IMR-90 (cell line): Measurements from ENCODE around the gene HOXD9. TPM values are rescaled to one million over a fixed set of nuclear protein-coding genes. Genes with fewer than 3 reads are reported as not detected.

ENCODE experiments used
- ATAC-seq: fragments of 200-7000 bp; cut with Tn5 transposase; 2 replicates; pipeline ENCODE4 v1.9.1; 2020; ENCODE audit warnings: low read depth, mild to moderate bottlenecking, moderate library complexity
- BruUV-seq: library from RNA; stranded (reverse); fragments of 400-500 nt; replicated peaks from 2 replicates; lab custom pipeline; 2021; lab: Mats Ljungman, UMichigan
- CTCF ChIA-PET: fragments of 300-600 bp; formaldehyde crosslinking; extraction: SDS; loops from one replicate; lab custom pipeline; 2021; ENCODE audit warnings: antibody characterized with exemption; lab: Yijun Ruan, JAX
- POLR2A ChIA-PET: fragments of 300-600 bp; sonication (Branson Sonifier 250); formaldehyde crosslinking; loops from one replicate; lab custom pipeline; 2022; ENCODE audit warnings: antibody characterized with exemption; ENCODE audit not compliant: unreplicated experiment; lab: Charles Lee
- DNase-seq: peaks from one replicate; pipeline ENCODE4 v3.0.0; 2013
- H2AFZ ChIP-seq: replicated peaks from 2 replicates; pipeline ENCODE3; 2013; ENCODE audit warnings: low read length, mild to moderate bottlenecking; ENCODE audit not compliant: poor library complexity
- H2AK5ac ChIP-seq: 2 replicates; pipeline ENCODE4 v1.6.1; 2013; ENCODE audit warnings: low read depth, low read length, inconsistent platforms
- H2AK9ac ChIP-seq: replicated peaks from 2 replicates; pipeline ENCODE3; 2013; ENCODE audit warnings: mild to moderate bottlenecking, low read depth, low read length, moderate library complexity; ENCODE audit not compliant: poor library complexity
- H2BK120ac ChIP-seq: 2 replicates; pipeline ENCODE4 v1.6.1; 2013; ENCODE audit warnings: low read depth, low read length, inconsistent platforms
- H2BK15ac ChIP-seq: 3 replicates; pipeline ENCODE4 v1.6.1; 2013; ENCODE audit warnings: low read depth, low read length, inconsistent platforms
- H2BK20ac ChIP-seq: 2 replicates; pipeline ENCODE4 v1.6.1; 2013; ENCODE audit warnings: low read depth, mild to moderate bottlenecking, inconsistent platforms, low read length, moderate library complexity
- H2BK5ac ChIP-seq: 2 replicates; pipeline ENCODE4 v1.6.1; 2013; ENCODE audit warnings: mild to moderate bottlenecking, low read depth, low read length, inconsistent platforms; ENCODE audit not compliant: poor library complexity, severe bottlenecking
- H3K14ac ChIP-seq: replicated peaks from 2 replicates; pipeline ENCODE4 v1.6.1; 2013; ENCODE audit warnings: low read depth, low read length, inconsistent platforms
- H3K18ac ChIP-seq: 2 replicates; pipeline ENCODE4 v1.6.1; 2013; ENCODE audit warnings: low read depth, low read length, control low read depth
- H3K23ac ChIP-seq: 2 replicates; pipeline ENCODE4 v1.6.1; 2013; ENCODE audit warnings: low read depth, low read length, inconsistent platforms
- H3K27ac ChIP-seq: 2 replicates; pipeline ENCODE4 v1.5.1; 2013; ENCODE audit warnings: mild to moderate bottlenecking, control low read depth, low read length; ENCODE audit not compliant: insufficient read depth
- H3K27me3 ChIP-seq: 2 replicates; pipeline ENCODE4 v1.6.1; 2013; ENCODE audit warnings: low read length; ENCODE audit not compliant: control insufficient read depth, insufficient read depth
- H3K36me3 ChIP-seq: 2 replicates; pipeline ENCODE4 v1.6.1; 2013; ENCODE audit warnings: low read length, mixed read lengths; ENCODE audit not compliant: control insufficient read depth, insufficient read depth
- H3K4ac ChIP-seq: 2 replicates; pipeline ENCODE4 v1.6.1; 2013; ENCODE audit warnings: low read depth, low read length, inconsistent platforms
- H3K4me1 ChIP-seq: 2 replicates; pipeline ENCODE4 v1.6.1; 2013; ENCODE audit warnings: low read length, mixed read lengths; ENCODE audit not compliant: control insufficient read depth, insufficient read depth
- H3K4me2 ChIP-seq: 2 replicates; pipeline ENCODE4 v1.6.1; 2013; ENCODE audit warnings: low read depth, mild to moderate bottlenecking, control low read depth, low read length, moderate library complexity
- H3K4me3 ChIP-seq: 2 replicates; pipeline ENCODE4 v1.5.1; 2013; ENCODE audit warnings: low read depth, mild to moderate bottlenecking, control low read depth, low read length, moderate library complexity; ENCODE audit not compliant: insufficient read depth
- H3K56ac ChIP-seq: 2 replicates; pipeline ENCODE4 v1.6.1; 2013; ENCODE audit warnings: low read length, inconsistent platforms; ENCODE audit not compliant: insufficient read depth; ENCODE audit errors: extremely low read depth
- H3K79me1 ChIP-seq, 2 experiments: 2 replicates each; pipeline ENCODE4 v1.6.1; 2013; ENCODE audit warnings: low read length in 2 of 2, inconsistent platforms in 1 of 2, low read depth in 1 of 2
- H3K9ac ChIP-seq: 2 replicates; pipeline ENCODE4 v1.6.1; 2013; ENCODE audit warnings: low read depth, low read length, control low read depth
- H3K9me1 ChIP-seq: 2 replicates; pipeline ENCODE4 v1.6.1; 2013; ENCODE audit warnings: low read length, inconsistent platforms; ENCODE audit not compliant: insufficient read depth
- H3K9me3 ChIP-seq: 2 replicates; pipeline ENCODE4 v1.6.1; 2013; ENCODE audit warnings: low read length; ENCODE audit not compliant: control insufficient read depth, insufficient read depth
- H4K20me1 ChIP-seq: 2 replicates; pipeline ENCODE4 v1.6.1; 2013; ENCODE audit warnings: low read length, inconsistent platforms; ENCODE audit not compliant: insufficient read depth
- H4K5ac ChIP-seq: 2 replicates; pipeline ENCODE4 v1.6.1; 2013; ENCODE audit warnings: mild to moderate bottlenecking, low read depth, low read length, control low read depth
- H4K8ac ChIP-seq, 2 experiments: 2 replicates each; pipeline ENCODE4 v1.6.1; 2013; ENCODE audit warnings: low read depth in 2 of 2, low read length in 2 of 2, control low read depth in 1 of 2, inconsistent platforms in 1 of 2
- H4K91ac ChIP-seq: 2 replicates; pipeline ENCODE4 v1.6.1; 2013; ENCODE audit warnings: low read depth, low read length, inconsistent platforms; ENCODE audit not compliant: insufficient read depth
- CEBPB ChIP-seq: IDR thresholded peaks from 2 replicates; pipeline ENCODE4 v1.6.1; 2012; ENCODE audit warnings: low read depth, low read length, improper control_type of control experiment
- WGBS, 2 experiments: methylation state at CpG; one replicate each; pipeline versions ENCODE4 v1.1.5 to v1.1.7; 2013; ENCODE audit warnings: missing lambda C conversion rate in 2 of 2; ENCODE audit not compliant: insufficient read length in 1 of 2; ENCODE audit errors: extremely low coverage in 2 of 2; 5-methylcytosine and 5-hydroxymethylcytosine counted together
- dilution Hi-C: fragments of 300-500 bp; cut with HindIII; formaldehyde crosslinking; loops from one replicate; pipeline ENCODE4 v1.14.3; 2018; ENCODE audit warnings: low sequenced_read_pairs; ENCODE audit not compliant: unreplicated experiment
- in situ Hi-C: fragments of 300-500 bp; cut with MboI; formaldehyde crosslinking; loops from 3 replicates; pipeline ENCODE4 v1.14.3; 2019; ENCODE audit warnings: low sequenced_read_pairs, inconsistent platforms, mixed read lengths
- intact Hi-C: fragments of 100-400 bp; cut with micrococcal nuclease; formaldehyde crosslinking; loops from 2 replicates; pipeline ENCODE4 v1.10.0; 2022
- polyA plus RNA-seq, 3 experiments: library from polyadenylated mRNA; depleted of rRNA; stranded (reverse); fragments of >200 nt; gene quantifications; 2 replicates each; pipeline ENCODE4 v1.2.3, GENCODE V29; 2012; ENCODE audit warnings: low replicate concordance in 1 of 3
- total RNA-seq: library from RNA; depleted of rRNA; stranded (reverse); fragments of >200 nt; gene quantifications from 2 replicates; pipeline ENCODE4 v1.2.3, GENCODE V29; 2012
- TF ChIP-seq, protein P1 (sequence below): fragments of 150-350 bp; IDR thresholded peaks from 2 replicates; pipeline ENCODE4 v1.6.1; 2016; ENCODE audit warnings: low read depth, mild to moderate bottlenecking, low read length, moderate library complexity, borderline replicate concordance

Gene HOXD9
- total and polyA plus RNA-seq, 2 of the 4 experiments (the other 2 are of a cell fraction), result not detected

DNA sequence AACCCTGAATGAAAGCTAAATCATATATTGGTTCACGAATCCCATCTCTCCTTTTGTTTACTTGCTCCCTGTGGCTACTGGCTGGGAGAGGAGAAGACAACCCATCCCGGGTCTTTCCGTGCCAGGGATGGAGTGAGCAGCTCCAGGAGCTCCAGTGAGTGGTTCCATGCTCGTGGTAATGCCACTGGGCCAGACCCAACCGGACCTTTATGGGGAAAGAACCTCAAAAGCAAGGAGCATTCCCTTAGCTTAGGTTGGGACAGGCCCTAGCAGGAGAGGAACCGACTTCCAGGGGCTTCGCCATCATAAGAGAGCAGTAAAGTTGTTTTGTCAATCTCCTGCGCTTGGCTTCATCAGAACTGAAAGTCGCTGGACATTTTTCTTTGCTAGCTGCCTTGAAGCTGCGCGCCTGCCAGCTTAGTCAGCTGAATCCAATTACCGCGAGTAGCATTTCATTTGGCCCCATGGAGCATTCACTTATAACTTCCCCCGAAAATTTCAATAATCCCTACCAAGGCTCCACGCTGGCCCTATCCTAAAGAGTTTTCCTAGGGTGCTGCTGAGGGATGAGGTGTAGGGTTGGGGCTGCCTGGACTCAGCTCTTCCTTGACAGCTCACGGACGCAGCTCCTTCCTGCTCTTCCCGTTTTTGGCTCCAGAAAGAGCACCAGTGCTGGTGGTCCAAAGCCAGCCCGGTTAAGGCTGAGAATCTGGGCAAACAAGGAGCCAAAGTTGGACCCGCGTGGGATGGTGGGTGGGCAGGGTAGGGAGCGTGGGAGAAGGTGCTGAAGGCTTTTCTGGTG is 39.5 kb downstream of the HOXD9 start:
- 0% methylated on average over 7 of the region's 22 CpGs; no CpG with 5 or more reads in 1 of the 2 experiments for WGBS, 2 experiments
- H3K27me3 ChIP-seq, result peaks cover 91% of the 10 kb centered on the region
- no peaks in the 10 kb centered on the region for H3K36me3 ChIP-seq
- CTCF ChIA-PET, result interaction anchor here (0.8 kb wide), 1 partner anchor 37 kb away, joined by 3 read pairs; no protein-coding TSS in a partner anchor
- H4K5ac ChIP-seq, result no peak overlapping the region
- H3K79me1 ChIP-seq, result no peaks in the 10 kb centered on the region
- no peak overlapping the region for H2AFZ ChIP-seq
- H2BK20ac ChIP-seq, result no peak overlapping the region
- no peak overlapping the region for H4K8ac ChIP-seq
- no peak overlapping the region for H2BK5ac ChIP-seq
- dilution Hi-C loops, result no loop called here
- peaks cover 18% of the 10 kb centered on the region for H3K9me3 ChIP-seq
- H3K23ac ChIP-seq, result no peak overlapping the region
- no peak overlapping the region for H3K27ac ChIP-seq
- no peaks in the 10 kb centered on the region for H3K4me1 ChIP-seq
- no peak overlapping the region for H2BK120ac ChIP-seq
- DNase-seq (peak; percentile 12), ATAC-seq (no peak)
- POLR2A ChIA-PET, result no interaction called here
- BruUV-seq, result no TSS peak
- no peaks in the 10 kb centered on the region for H3K9me1 ChIP-seq
- no peak overlapping the region for H2BK15ac ChIP-seq
- no peak for TF ChIP-seq CEBPB
- TF ChIP-seq, protein P1, sequence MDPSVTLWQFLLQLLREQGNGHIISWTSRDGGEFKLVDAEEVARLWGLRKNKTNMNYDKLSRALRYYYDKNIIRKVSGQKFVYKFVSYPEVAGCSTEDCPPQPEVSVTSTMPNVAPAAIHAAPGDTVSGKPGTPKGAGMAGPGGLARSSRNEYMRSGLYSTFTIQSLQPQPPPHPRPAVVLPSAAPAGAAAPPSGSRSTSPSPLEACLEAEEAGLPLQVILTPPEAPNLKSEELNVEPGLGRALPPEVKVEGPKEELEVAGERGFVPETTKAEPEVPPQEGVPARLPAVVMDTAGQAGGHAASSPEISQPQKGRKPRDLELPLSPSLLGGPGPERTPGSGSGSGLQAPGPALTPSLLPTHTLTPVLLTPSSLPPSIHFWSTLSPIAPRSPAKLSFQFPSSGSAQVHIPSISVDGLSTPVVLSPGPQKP, result no peak
- H3K14ac ChIP-seq, result no peak overlapping the region
- no peak overlapping the region for H3K18ac ChIP-seq
- in situ Hi-C loops, result no loop called here
- H4K91ac ChIP-seq, result no peak overlapping the region
- H2AK5ac ChIP-seq, result no peak overlapping the region
- H2AK9ac ChIP-seq, result no peak overlapping the region
- no peaks in the 10 kb centered on the region for H4K20me1 ChIP-seq
- no peak overlapping the region for H3K4ac ChIP-seq
- peak overlapping the region; percentile 59; the same call in 1 of the 2 replicates for H3K4me2 ChIP-seq
- intact Hi-C loops, result no loop called here
- H3K4me3 ChIP-seq, result no peak overlapping the region
- H3K9ac ChIP-seq, result no peak overlapping the region
- no peak overlapping the region for H3K56ac ChIP-seq
